ENCODE results near the gene TMEM184A. TPM values are rescaled to one million over a fixed set of nuclear protein-coding genes. Genes with fewer than 3 reads are reported as not detected.
"Not testable (repeated sequence)": the region's sequence is repeated elsewhere in the genome, so short reads cannot be mapped to it uniquely, and the experiment has no call there.

Gene TMEM184A
- polyA plus RNA-seq, 1 donor, result 0.78 TPM

DNA sequence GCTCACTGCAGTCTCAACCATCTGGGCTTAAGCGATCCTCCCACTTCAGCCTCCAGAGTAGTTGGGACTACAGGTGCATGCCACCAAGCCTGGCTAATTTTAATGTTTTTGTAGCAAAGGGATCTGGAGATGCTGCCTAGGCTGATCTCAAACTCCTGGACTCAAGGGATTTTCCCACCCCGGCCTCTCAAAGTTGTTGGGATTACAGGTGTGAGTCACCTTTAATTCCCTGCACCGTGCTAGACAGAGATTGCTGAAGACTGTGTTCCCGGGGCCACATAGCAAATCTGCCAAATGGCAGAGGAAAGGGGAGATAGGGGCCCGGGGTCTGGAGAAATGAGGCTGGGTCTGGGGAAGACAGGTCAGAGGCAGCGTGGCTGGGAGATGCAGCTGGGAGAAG lies 34.5 kb upstream of the TMEM184A start:
- DNase-seq (ENCODE audit: low read depth), result no peak

DNA sequence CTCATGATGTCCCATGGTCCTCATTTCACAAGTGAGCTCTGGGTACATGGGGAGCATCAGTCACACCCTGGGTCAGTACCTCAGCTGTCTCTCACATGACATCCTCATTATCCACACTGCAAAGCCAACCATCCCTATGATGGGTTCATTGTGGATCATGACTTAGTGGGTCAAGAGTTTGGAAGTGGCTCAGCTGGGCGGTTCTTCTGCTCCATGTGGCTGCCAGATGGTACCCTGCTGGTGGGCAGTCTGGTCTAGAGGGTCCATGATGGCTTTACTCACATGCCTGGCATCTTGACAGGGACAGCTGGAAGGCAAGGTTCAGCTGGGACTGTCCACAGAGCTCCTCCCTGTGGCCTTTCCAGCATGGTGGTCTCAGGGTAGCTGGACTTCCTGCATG lies 33.0 kb upstream of the TMEM184A start:
- DNase-seq (ENCODE audit: low read depth), result no peak

DNA sequence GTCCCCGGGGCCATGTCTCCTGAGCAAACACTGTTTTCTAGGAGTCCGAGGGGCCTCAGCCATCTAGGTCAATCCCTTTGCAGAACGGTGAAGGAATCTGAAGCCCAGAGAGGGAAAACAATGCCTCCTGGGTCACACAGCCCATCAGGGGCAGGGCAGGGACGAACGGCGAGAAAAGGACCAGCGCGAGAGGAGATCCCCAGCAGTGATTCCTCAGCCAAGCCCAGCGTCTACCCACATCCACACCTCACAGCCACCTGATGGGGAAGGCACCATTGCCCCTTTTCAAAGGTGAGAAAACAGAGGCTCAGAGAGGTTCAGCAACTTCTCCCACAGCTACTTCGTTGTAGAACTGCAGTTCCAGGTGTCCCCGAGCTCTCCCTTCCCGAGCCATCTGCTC lies 31.7 kb upstream of the TMEM184A start:
- no peak for DNase-seq (ENCODE audit: low read depth)

DNA sequence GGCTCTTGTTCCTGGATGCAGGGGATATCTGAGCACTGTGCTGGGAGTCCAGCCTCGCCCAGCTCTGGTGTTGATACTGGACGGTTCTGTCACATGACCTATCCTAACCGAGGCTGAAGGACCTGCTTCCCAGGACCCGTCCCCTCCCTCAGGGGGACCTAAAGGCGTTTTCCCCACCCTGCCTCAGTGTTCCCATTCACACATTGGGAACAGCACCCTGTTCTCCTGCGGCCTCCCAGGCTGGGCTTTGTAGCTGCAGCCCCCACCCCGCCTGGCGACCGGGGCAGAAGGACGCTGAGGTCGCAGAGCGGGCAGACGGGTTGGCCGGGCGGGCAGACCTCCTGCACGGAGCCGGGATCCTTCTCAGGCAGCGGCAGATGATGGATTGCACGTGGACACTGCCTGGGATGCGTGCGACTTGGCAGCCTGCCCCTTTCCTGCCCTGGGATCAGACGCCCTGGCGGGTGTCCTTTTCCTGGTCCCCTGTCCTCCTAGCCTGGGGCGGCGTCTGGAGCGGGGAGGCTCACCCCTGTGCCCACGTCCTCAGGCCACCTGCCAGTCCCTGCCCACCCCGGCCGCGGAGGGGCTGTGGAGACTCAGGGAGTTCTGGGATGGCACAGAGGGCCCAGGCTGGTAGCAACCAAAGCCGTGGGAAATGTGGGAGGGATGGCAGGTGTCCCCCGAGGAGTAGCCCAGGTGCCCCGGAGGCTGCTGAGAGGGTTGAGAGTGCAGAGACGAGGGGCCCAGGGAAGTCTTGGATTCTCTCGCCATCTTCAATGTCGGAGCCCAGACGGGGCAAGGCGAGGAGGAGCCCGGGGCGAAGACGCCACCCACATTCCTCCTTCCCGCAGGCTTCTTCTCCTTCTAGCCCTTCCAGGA lies 31.1 kb upstream of the TMEM184A start:
- DNase-seq (ENCODE audit: low read depth), result no peak

DNA sequence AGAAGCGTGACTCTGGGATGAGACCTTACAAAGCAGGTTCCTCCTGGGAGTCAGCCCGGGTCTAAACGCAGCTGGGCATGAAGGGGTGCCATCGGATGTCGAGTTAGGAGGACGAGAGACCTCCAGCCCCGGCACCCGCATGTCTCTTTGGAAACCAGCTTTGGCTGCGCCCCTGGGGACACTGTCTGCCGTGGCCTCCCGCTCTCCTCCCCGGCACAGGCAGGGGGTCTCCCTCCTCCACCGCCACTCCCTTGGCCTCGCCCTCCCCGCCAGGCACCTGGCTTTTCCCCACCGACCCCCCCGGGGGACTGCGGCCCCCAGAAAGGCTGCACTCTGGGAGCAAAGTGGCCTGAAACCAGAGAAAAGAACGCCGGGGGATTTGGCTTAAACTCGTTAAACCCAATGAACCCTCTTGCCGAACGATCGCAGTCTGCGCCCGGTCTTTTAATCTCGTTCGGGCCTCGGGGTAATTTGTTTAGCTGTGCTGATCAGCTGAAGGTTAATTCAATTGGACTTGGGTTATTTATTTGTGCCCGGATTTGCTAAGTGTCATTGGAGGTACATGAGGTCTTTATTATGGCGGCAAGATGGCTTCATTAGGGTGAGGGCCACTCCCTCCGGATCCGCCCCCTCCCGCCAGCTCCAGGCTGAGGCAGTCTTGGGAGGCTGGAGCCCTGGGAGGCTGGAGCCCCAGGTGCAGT lies 30.3 kb upstream of the TMEM184A start:
- no peak for DNase-seq (ENCODE audit: low read depth)

DNA sequence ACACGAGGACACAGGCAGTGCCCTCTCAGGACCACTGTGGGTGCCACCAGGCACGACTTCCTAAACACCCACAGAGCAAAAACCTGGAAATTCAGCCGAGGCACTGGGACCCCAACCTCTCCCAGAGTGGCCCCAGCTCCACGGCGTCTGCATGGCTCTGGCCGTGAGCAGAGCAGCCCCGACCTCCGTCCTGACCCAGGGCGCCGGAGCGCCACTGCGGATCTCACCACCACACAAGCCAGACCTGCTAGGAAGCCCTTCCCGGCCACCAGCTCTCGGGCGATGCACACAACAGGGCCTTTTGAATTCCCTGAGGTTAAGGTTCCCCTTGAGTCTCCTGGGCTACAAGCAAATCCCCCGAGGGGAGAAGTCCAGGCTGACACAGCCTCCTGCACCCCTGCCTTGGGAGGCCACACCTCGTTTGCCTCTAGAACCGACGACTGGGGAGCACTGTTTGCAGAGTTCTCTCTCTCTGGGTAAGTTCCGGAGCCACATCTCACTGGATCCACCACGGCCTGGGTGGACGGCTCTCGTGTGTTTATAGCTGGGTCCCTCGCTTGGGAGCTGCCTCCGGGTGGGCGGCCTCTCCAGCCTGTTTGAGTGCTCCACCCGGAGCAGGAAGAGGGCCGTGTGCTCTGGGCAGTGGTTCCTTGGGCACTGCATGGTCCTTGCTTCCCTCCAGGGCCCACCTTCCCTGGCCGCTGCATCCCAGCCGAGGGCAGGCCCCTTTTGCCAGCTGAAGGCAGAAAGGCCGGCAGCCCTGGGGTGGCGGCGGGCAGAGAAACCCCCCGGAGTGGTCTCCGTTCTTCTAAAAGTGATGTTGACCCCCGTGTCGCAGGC lies 29.4 kb upstream of the TMEM184A start:
- DNase-seq (ENCODE audit: low read depth), result no peak

DNA sequence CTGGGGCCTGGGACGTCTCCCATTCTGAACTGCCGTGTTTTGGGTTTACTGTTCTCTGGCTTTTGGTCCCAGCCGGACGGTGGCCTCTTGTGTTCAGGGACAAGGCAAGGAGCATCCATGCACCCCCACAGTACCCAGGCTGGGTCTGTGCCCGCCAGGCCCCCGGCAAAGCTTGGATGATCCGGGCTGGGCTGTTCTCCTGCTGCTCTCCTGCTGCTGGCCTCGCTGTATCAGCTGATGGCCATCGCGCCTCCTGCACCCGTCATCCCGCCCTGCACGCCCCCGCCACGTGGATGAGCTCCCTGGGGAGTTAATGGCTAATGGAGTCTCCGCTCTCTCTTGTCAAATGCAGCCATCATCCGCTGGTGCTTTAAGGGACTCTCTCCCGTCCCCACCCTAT lies 28.7 kb upstream of the TMEM184A start:
- DNase-seq (ENCODE audit: low read depth), result no peak

DNA sequence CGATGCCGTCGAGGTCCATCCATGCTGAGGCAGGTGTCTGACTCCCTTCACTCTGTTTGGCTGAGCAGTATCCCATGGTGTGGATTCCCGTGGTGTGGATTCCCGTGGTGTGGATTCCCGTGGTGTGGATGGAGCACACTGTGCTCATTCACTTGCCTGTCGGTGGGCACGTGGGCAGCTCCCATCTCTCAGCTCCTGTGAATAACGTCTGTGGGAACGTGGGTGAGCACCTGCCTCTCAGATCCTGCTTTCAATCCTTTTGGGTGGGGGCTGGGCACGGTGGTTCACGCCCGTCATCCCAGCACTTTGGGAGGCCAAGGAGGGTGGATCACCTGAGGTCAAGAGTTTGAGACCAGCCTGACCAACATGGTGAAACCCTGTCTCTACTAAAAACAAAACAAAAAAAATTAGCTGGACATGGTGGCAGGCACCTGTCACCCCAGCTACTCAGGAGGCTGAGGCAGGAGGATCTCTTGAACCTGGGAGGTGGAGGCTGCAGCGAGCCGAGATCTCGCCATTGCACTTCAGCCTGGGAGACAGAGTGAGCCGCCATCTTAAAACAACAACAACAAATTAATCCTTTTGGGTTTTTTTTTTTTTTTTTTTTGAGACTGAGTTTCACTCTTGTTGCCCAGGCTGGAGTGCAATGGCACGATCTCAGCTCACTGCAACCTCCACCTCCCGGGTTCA lies 27.4 kb upstream of the TMEM184A start:
- not testable (repeated sequence) for DNase-seq (ENCODE audit: low read depth)

DNA sequence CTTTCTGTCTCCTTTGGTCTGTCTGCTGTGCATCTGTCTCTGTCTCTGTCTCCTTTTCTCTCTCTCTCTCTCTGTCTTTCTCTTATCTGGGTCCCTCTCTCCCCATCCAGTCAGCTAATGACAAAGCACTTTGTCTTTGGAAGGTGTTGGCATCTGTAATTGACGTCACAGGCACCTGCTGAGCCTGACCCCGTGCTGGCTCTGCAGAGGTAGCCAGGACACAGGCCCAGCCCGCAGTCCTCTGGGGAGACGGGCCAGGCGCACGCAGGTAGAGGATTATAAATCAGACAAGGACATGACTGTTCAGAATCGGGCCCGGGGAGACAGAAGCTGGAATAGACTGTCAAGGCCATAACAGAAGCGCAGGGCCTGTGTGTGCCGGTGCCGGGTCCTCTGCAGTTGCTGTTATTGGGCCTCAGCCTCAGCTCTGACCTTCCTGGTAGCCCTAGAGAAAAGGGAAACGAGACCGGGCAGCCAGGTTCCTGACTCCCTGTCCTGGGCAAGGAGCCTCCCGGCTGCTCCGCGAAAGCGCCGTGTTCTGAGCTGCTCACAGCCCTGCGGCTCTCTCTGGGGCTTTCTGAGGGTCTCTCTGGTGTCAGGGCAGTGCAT lies 24.5 kb upstream of the TMEM184A start:
- DNase-seq (ENCODE audit: low read depth), result no peak

DNA sequence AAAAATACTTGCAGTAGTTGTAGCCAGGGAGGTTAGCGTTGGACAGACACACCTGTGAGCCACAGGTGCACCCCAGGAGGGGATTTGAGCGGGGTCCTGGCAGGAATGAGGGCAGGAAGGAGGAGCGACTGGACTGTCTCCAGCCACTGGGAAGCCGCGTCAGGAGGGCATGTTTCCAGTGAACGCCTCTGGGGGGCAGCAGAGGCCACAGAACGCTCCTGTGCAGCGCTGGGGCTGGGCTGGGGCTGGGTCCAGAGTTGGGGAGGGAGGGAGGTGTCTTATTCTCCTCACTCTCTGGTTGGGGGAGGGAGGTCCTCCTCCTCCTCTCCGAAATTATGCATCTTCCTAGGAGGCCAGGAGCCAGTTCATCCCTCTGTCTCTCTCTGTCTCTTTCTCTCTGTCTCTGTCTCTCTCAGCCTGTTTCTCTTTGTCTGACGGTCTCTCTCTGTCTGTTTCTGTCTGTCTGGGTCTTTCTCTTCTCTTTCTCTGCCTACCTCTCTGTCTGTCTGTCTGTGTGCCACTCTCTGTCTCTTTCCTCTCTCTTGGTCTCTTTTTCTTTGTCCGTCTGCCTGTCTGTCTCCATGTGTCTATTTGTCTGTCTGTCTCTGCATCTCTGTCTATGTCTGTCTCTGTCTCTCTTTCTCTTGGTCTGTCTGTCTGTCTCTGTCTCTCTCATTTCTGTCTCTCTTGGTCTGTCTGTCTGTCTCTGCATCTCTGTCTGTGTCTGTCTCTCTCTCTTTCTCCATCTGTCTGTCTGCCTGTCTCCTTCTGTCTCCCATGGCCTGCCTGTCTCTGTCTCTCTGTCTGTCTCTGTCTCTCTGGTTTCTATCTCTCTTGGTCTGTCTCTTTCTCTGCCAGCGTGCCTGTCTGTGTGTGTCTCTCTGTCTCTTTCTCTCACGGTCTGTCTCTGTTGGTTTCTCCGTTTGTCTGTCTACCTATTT lies 23.7 kb upstream of the TMEM184A start:
- DNase-seq (ENCODE audit: low read depth), result no peak

DNA sequence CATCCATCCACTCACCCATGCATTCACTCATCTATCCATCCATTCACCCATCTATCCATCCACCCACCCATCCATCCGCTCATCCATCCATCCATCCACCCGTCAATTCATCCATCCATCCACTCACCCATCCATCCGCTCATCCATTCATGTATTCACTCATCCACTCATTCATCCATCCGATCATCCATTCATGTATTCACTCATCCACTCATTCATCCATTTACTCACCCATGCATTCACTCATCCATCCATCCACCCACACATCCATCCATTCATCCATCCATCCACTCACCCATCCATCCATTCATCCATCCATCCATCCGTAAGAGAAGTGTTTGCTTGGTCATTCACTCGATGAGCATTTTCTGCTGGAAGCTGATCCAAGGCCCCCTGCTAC lies 22.5 kb upstream of the TMEM184A start:
- DNase-seq (ENCODE audit: low read depth), result no peak

DNA sequence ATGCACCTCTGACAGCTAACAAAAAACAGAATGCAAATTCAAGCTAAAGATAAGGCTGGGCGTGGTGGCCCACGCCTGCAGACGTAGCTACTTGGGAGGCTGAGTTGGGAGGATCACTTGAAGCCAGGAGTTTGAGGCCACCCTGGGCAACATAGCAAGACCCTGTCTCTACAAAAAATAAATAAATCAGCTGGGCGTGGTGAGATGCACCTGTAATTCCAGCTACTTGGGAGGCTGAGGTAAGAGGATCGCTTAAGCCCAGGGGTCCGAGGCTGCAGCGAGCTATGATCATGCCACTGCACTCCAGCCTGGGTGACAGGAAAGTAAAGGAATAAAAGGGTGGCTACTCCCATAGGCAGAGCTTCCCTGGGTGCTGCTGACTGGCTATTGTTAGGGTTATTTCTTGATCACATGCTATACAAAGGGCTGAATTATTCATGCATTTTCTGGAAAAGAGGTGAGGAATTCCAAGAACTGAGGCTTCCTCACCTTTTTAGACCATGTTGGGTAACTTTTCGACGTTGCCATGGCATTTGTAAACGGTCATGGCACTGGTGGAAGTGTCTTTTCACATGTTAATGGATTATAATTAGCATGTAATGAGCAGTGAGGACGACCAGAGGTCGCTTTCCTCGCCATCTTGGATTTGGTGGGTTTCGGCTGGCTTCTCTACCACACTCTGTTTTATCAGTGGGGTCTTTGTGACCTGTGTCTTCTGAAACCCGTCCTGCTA lies 20.7 kb upstream of the TMEM184A start:
- DNase-seq (ENCODE audit: low read depth), result no peak

DNA sequence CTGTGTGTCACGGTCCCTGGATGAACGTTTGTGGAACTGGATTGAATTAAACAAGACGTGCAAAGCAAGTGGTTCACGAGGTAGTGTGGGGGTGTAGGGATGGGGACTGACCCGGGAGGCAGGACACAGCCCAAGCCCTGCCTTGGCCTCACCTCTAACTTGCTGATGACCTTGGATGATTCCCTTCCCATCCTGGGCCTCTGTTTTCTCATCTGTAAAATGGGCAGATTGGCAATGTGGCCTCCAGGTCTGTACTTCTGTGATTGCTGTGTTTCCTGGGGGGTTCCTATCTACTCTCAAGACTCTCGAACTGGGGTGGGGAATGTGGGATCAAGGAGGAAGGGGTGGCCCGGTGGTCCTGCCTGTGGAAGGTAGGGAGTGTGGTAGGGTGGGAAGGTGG lies 19.8 kb upstream of the TMEM184A start:
- no peak for DNase-seq (ENCODE audit: low read depth)

DNA sequence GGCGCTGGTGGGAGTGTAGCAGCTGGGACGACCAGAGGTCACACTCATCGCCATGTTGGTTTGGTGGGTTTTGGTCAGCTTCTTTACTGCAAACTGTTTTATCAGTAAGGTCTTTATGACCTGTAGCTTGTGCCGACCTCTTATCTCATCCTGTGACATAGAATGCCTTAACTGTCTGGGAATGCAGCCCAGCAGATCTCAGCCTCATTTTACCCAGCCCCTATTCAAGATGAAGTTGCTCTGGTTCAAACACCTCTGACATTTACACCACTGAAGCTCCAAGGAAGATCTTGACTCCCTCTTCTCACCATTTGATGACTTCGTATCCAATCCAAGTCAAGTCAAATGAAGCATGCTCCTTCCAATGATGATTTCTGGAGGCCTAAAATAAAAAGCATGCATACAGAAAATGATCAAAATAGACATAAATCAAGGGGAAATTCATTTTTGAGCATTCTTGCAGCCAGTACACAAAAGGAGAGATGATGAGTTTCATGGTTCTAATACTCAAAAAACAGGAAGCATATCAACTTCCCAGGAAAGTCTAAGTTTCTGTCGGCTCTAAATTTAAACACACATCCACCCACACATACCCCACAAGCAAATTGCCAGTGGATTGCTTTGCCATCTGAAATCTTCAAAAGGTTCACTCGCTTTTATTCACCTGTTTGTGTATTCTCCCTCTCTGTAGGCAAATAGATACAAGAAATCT lies 16.3 kb upstream of the TMEM184A start:
- DNase-seq (ENCODE audit: low read depth), result no peak

DNA sequence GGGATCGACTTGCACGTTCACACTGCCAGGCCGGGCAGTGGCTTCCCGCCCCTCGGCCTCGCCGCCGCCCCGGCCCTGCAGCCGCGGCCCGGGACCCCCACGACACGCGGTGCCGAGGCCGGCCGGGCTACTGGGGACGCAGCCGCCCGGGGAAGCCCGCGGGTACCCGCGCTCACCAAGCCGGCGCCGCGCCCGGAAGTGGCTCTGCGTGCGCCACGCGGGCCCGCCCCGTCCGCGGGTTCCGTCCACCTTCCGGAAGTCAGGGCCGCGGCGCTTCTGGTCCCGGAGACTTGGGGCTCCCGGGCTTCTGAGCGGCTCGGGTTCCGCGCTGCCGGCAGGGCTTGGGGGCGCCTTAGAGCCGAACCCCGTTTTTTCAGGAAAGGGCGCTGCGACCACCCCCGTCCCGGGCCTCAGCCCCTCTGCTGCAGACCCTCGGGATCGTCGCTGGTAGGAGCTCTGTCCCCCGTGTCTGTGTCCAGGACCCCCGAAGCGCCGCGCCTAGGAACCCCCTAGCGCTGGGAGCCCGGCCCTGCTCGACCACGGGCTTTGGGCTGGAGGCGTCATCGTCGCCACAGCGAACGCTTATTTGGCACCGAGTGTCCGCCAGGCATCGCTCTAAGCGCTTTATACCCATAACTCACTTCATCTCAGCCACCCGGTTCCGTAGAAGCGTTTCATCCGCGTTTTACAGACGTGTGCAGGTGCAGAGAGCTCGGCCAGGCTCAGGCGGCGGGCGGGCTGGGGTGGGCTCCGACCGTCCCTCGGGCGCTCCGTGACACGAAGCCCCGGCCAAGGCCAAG lies 14.0 kb upstream of the TMEM184A start, which contains the start of gene PSMG3:
Gene PSMG3, minus strand, starts transcription at position 200 of the 800 bp plus-strand sequence. CDS start 693 bp downstream, outside the sequence.
- DNase-seq (ENCODE audit: low read depth), result no peak

DNA sequence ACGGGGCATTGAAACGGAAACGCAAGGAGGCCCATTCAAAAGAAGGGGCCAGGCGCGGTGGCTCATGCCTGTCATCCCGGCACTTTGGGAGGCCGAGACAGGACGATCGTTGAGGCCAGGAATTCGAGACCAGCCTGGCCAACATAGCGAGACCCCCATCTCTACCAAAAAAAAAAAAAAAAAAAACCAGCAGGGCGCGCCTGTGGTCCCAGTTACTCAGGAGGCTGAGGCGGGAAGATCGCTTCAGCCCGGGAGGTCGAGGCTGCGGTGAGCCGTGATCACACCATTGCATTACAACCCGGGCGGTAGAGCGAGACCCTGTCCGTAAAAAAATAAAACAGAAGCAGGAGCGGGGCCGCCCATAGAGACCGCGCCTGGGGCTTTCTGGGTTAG lies 13.4 kb upstream of the TMEM184A start:
- no peak for DNase-seq (ENCODE audit: low read depth)

DNA sequence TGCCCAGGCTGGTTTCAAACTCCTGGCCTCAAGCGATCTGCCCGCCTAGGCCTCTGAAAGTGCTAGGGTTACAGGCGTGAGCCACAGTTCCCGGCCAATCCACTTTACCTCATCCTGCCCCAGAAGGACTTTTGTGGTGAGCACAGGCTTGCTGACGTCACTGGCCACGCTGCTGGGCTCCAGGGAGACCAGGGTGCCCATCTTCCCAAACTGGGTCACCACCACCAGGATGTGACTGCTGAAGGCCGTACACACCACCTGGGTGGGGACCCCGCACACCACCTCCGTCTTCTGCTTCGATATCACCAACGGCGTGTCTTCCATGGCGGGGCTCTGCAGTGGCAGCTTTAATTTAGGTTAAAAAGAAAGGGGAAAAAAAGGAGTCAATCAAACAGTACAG lies 13.0 kb upstream of the TMEM184A start:
- DNase-seq (ENCODE audit: low read depth), result no peak

All from forelimb muscle (tissue), 1 donor.